HCT116 (cell line): Measurements from ENCODE around the gene N4BP3. TPM values are rescaled to one million over a fixed set of nuclear protein-coding genes. Genes with fewer than 3 reads are reported as not detected.

Experiments
- ATAC-seq: fragments of 200-7000 bp; cut with Tn5 transposase; 2 replicates; pipeline ENCODE4 v1.9.1; 2020; ENCODE audit warnings: mild to moderate bottlenecking, moderate library complexity
- BruUV-seq: library from RNA; stranded (reverse); fragments of 400-500 nt; replicated peaks from 2 replicates; lab custom pipeline; 2021; lab: Mats Ljungman, UMichigan
- CTCF ChIA-PET: fragments of 300-600 bp; sonication (Branson Sonifier 250); formaldehyde crosslinking; loops from one replicate; lab custom pipeline; 2021; ENCODE audit warnings: antibody characterized with exemption; lab: Charles Lee
- POLR2A ChIA-PET: fragments of 300-600, 350-600 bp; sonication (Branson Sonifier 250); formaldehyde crosslinking; loops from one replicate; lab custom pipeline; 2021; ENCODE audit warnings: antibody characterized with exemption; lab: Charles Lee
- RAD21 ChIA-PET, 2 experiments: fragments of 300-600 bp; sonication (Branson Sonifier 250); formaldehyde crosslinking; loops; one replicate each; lab custom pipeline; 2023; ENCODE audit warnings: low total read pairs in 2 of 2; ENCODE audit not compliant: uncharacterized antibody in 2 of 2, unreplicated experiment in 2 of 2, low non-redundant PET in 1 of 2; lab: Charles Lee
- DNase-seq: peaks from one replicate; pipeline ENCODE4 v3.0.0-alpha.2; 2010; ENCODE audit warnings: low read depth, low spot score
- H2AFZ ChIP-seq: fragments of 200-600 bp; shearing (Covaris generic), sonication (generic); 2 replicates; pipeline ENCODE4 v1.6.1; 2017; ENCODE audit warnings: low read depth, mixed run types, mixed read lengths, antibody characterized with exemption, low read length; ENCODE audit not compliant: poor library complexity, severe bottlenecking
- H3K27ac ChIP-seq: 2 replicates; pipeline ENCODE4 v1.5.1; 2012; ENCODE audit warnings: low read depth, low read length
- H3K27me3 ChIP-seq: fragments of 200-600 bp; sonication (generic); 2 replicates; pipeline ENCODE4 v1.6.1; 2016; ENCODE audit warnings: mixed run types, low read length, mixed read lengths; ENCODE audit not compliant: insufficient read depth
- H3K36me3 ChIP-seq, 2 experiments: fragments of 200-500 bp in 1 of 2; fragments of 200-600 bp in 1 of 2; sonication (Bioruptor generic) in 1 of 2; sonication (generic) in 1 of 2; 2 replicates each; pipeline versions ENCODE4 v1.5.1 to v1.6.1; 2014 to 2016; ENCODE audit warnings: low read length in 2 of 2, inconsistent platforms in 1 of 2, mixed read lengths in 1 of 2, mixed run types in 1 of 2; ENCODE audit not compliant: insufficient read depth in 2 of 2, control insufficient read depth in 1 of 2
- H3K4me1 ChIP-seq, 2 experiments: fragments of 200-600 bp in 1 of 2; sonication (generic) in 1 of 2; 2 replicates each; pipeline versions ENCODE4 v1.5.1 to v1.6.1; 2012 to 2017; ENCODE audit warnings: low read length in 2 of 2, inconsistent platforms in 1 of 2, mild to moderate bottlenecking in 1 of 2, mixed read lengths in 1 of 2, mixed run types in 1 of 2, moderate library complexity in 1 of 2; ENCODE audit not compliant: insufficient read depth in 2 of 2, control insufficient read depth in 1 of 2
- H3K4me2 ChIP-seq: fragments of 200-600 bp; sonication (generic); 2 replicates; pipeline ENCODE4 v1.6.1; 2017; ENCODE audit warnings: mixed run types, low read length, mixed read lengths
- H3K4me3 ChIP-seq, 2 experiments: fragments of 200-600 bp in 1 of 2; sonication (generic) in 1 of 2; replicated peaks in 1 of 2; 2 replicates each; pipeline ENCODE4 v1.5.1; 2011 to 2016; ENCODE audit warnings: low read length in 2 of 2, control low read depth in 1 of 2, low read depth in 1 of 2, mild to moderate bottlenecking in 1 of 2, mixed read lengths in 1 of 2, mixed run types in 1 of 2
- H3K79me2 ChIP-seq: fragments of 200-600 bp; sonication (generic); 2 replicates; pipeline ENCODE4 v1.6.1; 2017; ENCODE audit warnings: mild to moderate bottlenecking, mixed run types, low read length, moderate library complexity, mixed read lengths; ENCODE audit not compliant: insufficient read depth
- H3K9ac ChIP-seq: fragments of 200-600 bp; sonication (generic); 2 replicates; pipeline ENCODE4 v1.6.1; 2016; ENCODE audit warnings: low read length, mixed read lengths
- H3K9me2 ChIP-seq: fragments of 200-600 bp; sonication (generic), shearing (Covaris generic); 2 replicates; pipeline ENCODE4 v1.6.1; 2017; ENCODE audit warnings: mixed run types, mild to moderate bottlenecking, moderate library complexity; ENCODE audit not compliant: insufficient read depth
- H3K9me3 ChIP-seq, 2 experiments: fragments of 200-500 bp in 1 of 2; fragments of 200-600 bp in 1 of 2; sonication (Bioruptor generic) in 1 of 2; sonication (generic) in 1 of 2; 2 replicates each; pipeline ENCODE4 v1.6.1; 2014 to 2017; ENCODE audit warnings: low read length in 2 of 2, mixed read lengths in 2 of 2, inconsistent platforms in 1 of 2, low read depth in 1 of 2, mild to moderate bottlenecking in 1 of 2, mixed run types in 1 of 2, moderate library complexity in 1 of 2; ENCODE audit not compliant: control insufficient read depth in 1 of 2, insufficient read depth in 1 of 2
- H4K20me1 ChIP-seq: fragments of 200-600 bp; sonication (generic), shearing (Covaris generic); 2 replicates; pipeline ENCODE4 v1.6.1; 2017; ENCODE audit warnings: mixed run types, mild to moderate bottlenecking, moderate library complexity; ENCODE audit not compliant: insufficient read depth
- EZH2 ChIP-seq: fragments of 200-600 bp; sonication (generic); IDR thresholded peaks from 2 replicates; pipeline ENCODE4 v1.6.1; 2017; ENCODE audit warnings: antibody characterized with exemption, mixed run types
- JUND ChIP-seq: IDR thresholded peaks from 2 replicates; pipeline ENCODE4 v1.6.1; 2012
- SP1 ChIP-seq: IDR thresholded peaks from 2 replicates; pipeline ENCODE4 v1.6.1; 2012; ENCODE audit warnings: low read depth
- intact Hi-C: fragments of 100-400 bp; cut with micrococcal nuclease; formaldehyde crosslinking; loops from 2 replicates; pipeline ENCODE4 v1.10.0; 2022
- total RNA-seq: library from RNA; stranded (reverse); gene quantifications from one replicate; pipeline ENCODE4 v1.2.1, GENCODE V29; 2021; ENCODE audit not compliant: unreplicated experiment
- TF ChIP-seq, protein P1 (sequence below): IDR thresholded peaks from 2 replicates; pipeline ENCODE4 v1.6.1; 2012; ENCODE audit warnings: low read depth

Gene N4BP3
- total RNA-seq, 1 experiment from 2014 or later, result 5.2 TPM

- Histone ChIP-seq H3K4me3 (no peak overlapping the region), H3K9ac (no peak overlapping the region)
Observed at GRCh38 chr5:178123094-178123965, 10.0 kb downstream of the N4BP3 start.

More at GRCh38 chr5:178123094-178123965, 10.0 kb downstream of the N4BP3 start:
- POLR2A ChIA-PET, result no interaction called here
- Histone ChIP-seq H3K79me2 (no peaks in the 10 kb centered on the region), H3K36me3 (no peaks in the 10 kb centered on the region; a peak in 1 of 4 replicates), H2AFZ (no peak overlapping the region), H3K27me3 (no peaks in the 10 kb centered on the region), H3K27ac (no peak overlapping the region), H3K4me2 (no peak overlapping the region), H3K9me2 (no peaks in the 10 kb centered on the region), H3K4me1 (no peaks in the 10 kb centered on the region), H3K9me3 (no peaks in the 10 kb centered on the region), H4K20me1 (no peaks in the 10 kb centered on the region)
- intact Hi-C loops, result no loop called here
- TF ChIP-seq, protein P1, sequence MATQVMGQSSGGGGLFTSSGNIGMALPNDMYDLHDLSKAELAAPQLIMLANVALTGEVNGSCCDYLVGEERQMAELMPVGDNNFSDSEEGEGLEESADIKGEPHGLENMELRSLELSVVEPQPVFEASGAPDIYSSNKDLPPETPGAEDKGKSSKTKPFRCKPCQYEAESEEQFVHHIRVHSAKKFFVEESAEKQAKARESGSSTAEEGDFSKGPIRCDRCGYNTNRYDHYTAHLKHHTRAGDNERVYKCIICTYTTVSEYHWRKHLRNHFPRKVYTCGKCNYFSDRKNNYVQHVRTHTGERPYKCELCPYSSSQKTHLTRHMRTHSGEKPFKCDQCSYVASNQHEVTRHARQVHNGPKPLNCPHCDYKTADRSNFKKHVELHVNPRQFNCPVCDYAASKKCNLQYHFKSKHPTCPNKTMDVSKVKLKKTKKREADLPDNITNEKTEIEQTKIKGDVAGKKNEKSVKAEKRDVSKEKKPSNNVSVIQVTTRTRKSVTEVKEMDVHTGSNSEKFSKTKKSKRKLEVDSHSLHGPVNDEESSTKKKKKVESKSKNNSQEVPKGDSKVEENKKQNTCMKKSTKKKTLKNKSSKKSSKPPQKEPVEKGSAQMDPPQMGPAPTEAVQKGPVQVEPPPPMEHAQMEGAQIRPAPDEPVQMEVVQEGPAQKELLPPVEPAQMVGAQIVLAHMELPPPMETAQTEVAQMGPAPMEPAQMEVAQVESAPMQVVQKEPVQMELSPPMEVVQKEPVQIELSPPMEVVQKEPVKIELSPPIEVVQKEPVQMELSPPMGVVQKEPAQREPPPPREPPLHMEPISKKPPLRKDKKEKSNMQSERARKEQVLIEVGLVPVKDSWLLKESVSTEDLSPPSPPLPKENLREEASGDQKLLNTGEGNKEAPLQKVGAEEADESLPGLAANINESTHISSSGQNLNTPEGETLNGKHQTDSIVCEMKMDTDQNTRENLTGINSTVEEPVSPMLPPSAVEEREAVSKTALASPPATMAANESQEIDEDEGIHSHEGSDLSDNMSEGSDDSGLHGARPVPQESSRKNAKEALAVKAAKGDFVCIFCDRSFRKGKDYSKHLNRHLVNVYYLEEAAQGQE, result no peak
- TF ChIP-seq JUND, result no peak
- TF ChIP-seq SP1, result no peak
- no peak for TF ChIP-seq EZH2
- no peak for DNase-seq
- CTCF ChIA-PET, result no interaction called here
- ATAC-seq, result peak; percentile 31
- no TSS peak for BruUV-seq
- RAD21 ChIA-PET, result no interaction called here
